Brain pericyte (primary cell): Measurements from ENCODE around the gene ELANE.

Experiments used
- DNase-seq: peaks from one replicate; pipeline ENCODE4 v3.0.0-alpha.2; 2012; ENCODE audit warnings: low read depth, low spot score

ELANE gene

GRCh38 chr19:897442-898039 is 45.4 kb downstream of the ELANE start:
- no peak for DNase-seq

- DNase-seq, result no peak
Measured at GRCh38 chr19:898663-899062, 46.6 kb downstream of the ELANE start.

- DNase-seq, result no peak
Measured at GRCh38 chr19:899336-900042, 47.4 kb downstream of the ELANE start.

DNA sequence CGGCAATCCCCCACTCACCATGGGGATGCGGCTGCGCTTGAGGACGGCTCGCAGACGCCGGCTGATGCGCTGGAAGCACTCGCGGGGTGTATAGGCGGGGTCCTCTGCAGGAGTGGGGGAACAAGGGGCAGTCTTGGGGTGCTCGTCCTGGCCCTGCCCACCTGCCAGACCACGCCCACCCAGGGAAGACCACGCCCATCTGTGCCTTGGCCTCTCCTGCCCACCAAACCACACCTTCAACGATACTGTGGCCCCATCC is 47.9 kb downstream of the ELANE start:
- DNase-seq, result no peak

GRCh38 chr19:900302-901111 is 48.4 kb downstream of the ELANE start:
- DNase-seq, result no peak

- no peak for DNase-seq
Measured at GRCh38 chr19:901216-902092, 49.4 kb downstream of the ELANE start.

- DNase-seq, result no peak
Measured at GRCh38 chr19:902093-902370, 49.9 kb downstream of the ELANE start.

- no peak for DNase-seq
Measured at GRCh38 chr19:902446-903226, 50.5 kb downstream of the ELANE start.

DNA sequence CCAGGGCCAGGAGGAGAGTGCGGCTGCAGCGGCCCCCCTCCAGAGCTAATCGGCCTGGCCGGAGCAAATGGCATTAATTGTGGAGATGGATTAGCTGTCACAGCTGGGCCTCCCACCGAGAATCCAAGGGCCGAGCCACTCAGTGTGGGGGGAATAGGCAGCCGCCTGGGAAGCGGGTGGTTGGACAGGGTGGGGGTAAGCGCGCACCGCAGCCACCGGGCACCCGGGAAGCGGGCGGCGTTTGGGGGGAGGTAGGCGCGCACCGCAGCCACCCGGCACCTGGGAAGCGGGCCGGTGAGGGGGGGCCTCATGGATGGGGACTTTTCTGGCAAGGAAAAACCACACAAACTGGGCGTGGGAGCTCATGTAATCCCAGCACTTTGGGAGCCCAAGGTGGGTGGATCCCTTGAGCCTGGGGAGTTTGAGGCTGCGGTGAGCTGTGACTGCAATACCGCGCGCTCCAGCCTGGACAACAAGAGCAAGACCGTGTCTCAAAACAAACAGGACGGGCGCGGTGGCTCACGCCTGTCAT is 51.2 kb downstream of the ELANE start:
- DNase-seq, result no peak

DNA sequence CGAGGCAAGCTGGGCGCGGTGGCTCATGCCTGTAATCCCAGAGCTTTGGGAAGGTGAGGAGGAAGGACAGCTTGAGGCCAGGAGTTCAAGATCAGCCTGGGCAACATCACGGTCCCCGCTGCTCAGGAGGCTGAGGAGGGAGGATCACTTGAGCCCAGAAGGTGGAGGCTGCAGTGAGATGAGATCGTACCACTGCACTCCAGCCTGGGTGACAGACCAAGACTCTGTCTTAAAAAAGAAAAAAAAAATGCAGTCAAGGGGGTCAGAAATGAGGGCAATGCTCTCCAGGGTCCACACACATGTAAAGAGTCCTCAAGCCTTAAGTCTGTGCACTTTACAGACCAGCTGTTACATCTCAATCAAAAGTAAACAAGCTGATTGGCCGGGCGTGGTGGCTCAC is 52.4 kb downstream of the ELANE start:
- DNase-seq, result no peak
